Brain microvascular endothelial cell (primary cell): ENCODE results near the gene CNTNAP2.

ENCODE experiments used
- DNase-seq: peaks from one replicate; pipeline ENCODE4 v3.0.0-alpha.2; 2020
- H3K27ac ChIP-seq: fragments of 250-450 bp; sonication (Bioruptor Pico); 2 replicates; pipeline ENCODE4 v1.5.1; 2020; ENCODE audit warnings: mild to moderate bottlenecking, moderate library complexity
- H3K27me3 ChIP-seq: fragments of 250-450 bp; sonication (Bioruptor Pico); replicated peaks from 2 replicates; pipeline ENCODE4 v1.5.1; 2020; ENCODE audit warnings: mild to moderate bottlenecking
- H3K36me3 ChIP-seq: fragments of 250-450 bp; sonication (Bioruptor Pico); replicated peaks from 2 replicates; pipeline ENCODE4 v1.5.1; 2020; ENCODE audit warnings: mild to moderate bottlenecking
- H3K4me3 ChIP-seq: 2 replicates; pipeline ENCODE4 v1.5.1; 2011; ENCODE audit warnings: low read depth, mild to moderate bottlenecking, control low read depth, low read length, moderate library complexity
- CTCF ChIP-seq: IDR thresholded peaks from 2 replicates; pipeline ENCODE4 v1.5.1; 2011; ENCODE audit warnings: low read depth, mild to moderate bottlenecking, moderate library complexity, low read length, control low read depth, inconsistent platforms; ENCODE audit errors: missing control alignments
- in situ Hi-C: cut with HindIII; loops from 2 replicates; pipeline ENCODE4 v1.10.0; 2017; ENCODE audit warnings: low sequenced_read_pairs, low pct_ligation_motif_present

The CNTNAP2 gene

DNA sequence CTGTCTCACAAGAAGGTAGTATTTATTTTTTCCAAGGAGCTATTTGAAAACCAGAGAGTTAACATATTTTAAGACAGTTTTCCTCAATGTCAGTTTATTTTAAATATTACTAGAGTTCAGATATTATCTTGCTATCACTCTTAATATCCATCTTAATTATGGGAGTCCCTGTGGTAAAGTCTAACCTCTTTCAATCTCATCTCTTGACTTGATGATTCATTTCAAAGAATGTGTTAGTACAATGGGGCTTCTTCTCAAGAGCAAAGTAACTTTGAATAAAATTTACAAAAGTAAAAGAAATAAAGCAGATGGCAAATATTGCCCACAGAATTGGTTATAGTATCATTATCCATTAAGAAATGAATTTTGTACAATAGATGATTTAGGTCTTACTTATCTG, 1742.9 kb downstream of the CNTNAP2 start:
- Histone ChIP-seq H3K36me3 (no peaks in the 10 kb centered on the region), H3K27ac (no peak overlapping the region), H3K4me3 (no peak overlapping the region), H3K27me3 (no peaks in the 10 kb centered on the region)
- TF ChIP-seq CTCF = no peak
- DNase-seq = no peak
- in situ Hi-C loops = no loop called here

DNA sequence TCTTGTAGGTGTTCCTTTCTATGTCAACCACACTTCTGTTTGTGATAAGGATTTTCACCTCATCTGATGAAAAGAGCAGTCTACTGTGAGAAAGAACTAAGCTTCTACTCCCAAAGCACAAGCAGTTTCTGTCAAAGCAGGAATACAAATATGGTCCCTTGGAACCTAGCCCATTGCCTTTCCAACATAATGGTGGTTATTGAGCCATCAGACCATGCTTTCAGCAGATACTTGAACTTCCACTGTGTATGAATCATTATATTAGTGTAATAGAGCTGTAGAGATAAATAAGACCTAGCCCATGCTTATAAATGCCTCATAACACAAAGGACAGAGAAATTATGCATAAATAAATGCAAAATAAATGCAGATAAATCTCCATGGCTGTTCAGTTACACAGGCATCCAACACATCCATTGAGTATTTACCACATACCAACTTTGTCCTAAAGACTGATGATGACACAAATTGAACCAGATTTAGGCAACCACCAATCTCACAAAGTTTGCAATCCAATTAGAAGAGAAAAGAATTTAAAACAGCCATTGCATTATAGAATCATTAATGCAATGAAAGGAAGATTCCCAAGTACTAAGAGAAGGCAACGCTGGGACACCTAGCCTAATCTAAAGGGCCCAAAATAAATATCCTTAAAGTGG, 1744.6 kb downstream of the CNTNAP2 start:
- no peak for DNase-seq
- Histone ChIP-seq H3K4me3 (no peak overlapping the region), H3K36me3 (no peaks in the 10 kb centered on the region), H3K27me3 (no peaks in the 10 kb centered on the region), H3K27ac (no peak overlapping the region)
- in situ Hi-C loops = no loop called here
- no peak for TF ChIP-seq CTCF

GRCh38 chr7:147861945-147862344, 1745.3 kb downstream of the CNTNAP2 start:
- in situ Hi-C loops = no loop called here
- Histone ChIP-seq H3K36me3 (no peaks in the 10 kb centered on the region), H3K4me3 (no peak overlapping the region), H3K27me3 (no peaks in the 10 kb centered on the region), H3K27ac (no peak overlapping the region)
- no peak for DNase-seq
- TF ChIP-seq CTCF = no peak

GRCh38 chr7:147869456-147869855, 1752.9 kb downstream of the CNTNAP2 start:
- H3K36me3 ChIP-seq = no peaks in the 10 kb centered on the region
- no peak for TF ChIP-seq CTCF
- in situ Hi-C loops = no loop called here
- H3K27me3 ChIP-seq = no peaks in the 10 kb centered on the region
- H3K27ac ChIP-seq = no peak overlapping the region
- no peak for DNase-seq
- no peak overlapping the region for H3K4me3 ChIP-seq

DNA sequence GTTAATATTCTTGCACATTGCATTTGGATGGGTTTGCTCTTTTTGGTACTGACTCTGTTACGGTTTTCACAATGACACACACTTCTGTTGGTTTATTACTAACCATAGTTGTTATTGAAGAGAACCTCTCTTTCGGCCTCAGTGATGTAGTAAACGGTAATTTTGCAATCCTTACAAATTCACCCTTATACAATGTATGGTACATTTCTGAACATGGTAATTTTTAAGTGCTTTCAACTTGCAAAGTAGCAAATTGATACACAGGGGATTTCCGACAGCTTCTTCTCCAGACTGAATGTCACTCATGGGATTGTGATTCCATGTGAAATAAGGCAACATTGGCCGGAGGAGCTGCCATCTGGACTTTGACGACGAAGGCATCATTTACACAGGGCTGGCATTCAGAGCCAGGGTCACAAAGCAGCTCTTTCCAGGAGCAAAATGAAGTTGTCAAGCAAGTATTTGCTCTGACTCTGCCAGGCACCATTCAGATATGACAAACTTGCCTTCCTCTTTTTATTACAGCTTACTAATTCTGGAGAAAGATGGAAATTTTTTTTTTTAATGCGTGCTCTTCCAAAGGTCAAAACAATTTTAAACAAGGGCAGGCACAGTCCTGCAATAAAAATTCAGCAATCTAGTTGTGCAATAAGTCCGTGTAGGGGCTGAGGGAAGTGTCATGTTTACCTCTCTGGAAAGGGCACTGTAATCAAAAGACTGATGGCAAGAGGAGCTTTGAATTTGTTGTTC, 1762.5 kb downstream of the CNTNAP2 start:
- Histone ChIP-seq H3K4me3 (no peak overlapping the region), H3K27me3 (no peaks in the 10 kb centered on the region), H3K36me3 (no peaks in the 10 kb centered on the region), H3K27ac (no peak overlapping the region)
- no peak for TF ChIP-seq CTCF
- in situ Hi-C loops = no loop called here
- no peak for DNase-seq
